CD8-positive, alpha-beta memory T cell (primary cell): Measurements from ENCODE around the gene MOAP1. TPM values are rescaled to one million over a fixed set of nuclear protein-coding genes. Genes with fewer than 3 reads are reported as not detected.
A peak's percentile ranks its signal among the peaks of the same experiment; 100 is the strongest.

Experiments used
- CTCF ChIA-PET: fragments of 350-600 bp; sonication (Branson Sonifier 250); formaldehyde crosslinking; loops from one replicate; lab custom pipeline; 2021; ENCODE audit warnings: antibody characterized with exemption; lab: Charles Lee
- POLR2A ChIA-PET: fragments of 350-600 bp; sonication (Branson Sonifier 250); formaldehyde crosslinking; loops from one replicate; lab custom pipeline; 2021; ENCODE audit warnings: antibody characterized with exemption; lab: Charles Lee
- DNase-seq, 5 donors: peaks; one replicate each; pipeline versions ENCODE4 v3.0.0 to v3.0.0-alpha.2; 2020 to 2022; ENCODE audit warnings: mixed read lengths in 1 of 5
- H3K27ac ChIP-seq: one replicate; pipeline ENCODE4 v1.7.0; 2013; ENCODE audit warnings: low read depth, mild to moderate bottlenecking, low read length, moderate library complexity
- H3K27me3 ChIP-seq: 2 replicates; pipeline ENCODE4 v1.7.0; 2013; ENCODE audit warnings: low read length, mild to moderate bottlenecking; ENCODE audit not compliant: insufficient read depth, poor library complexity, severe bottlenecking
- H3K36me3 ChIP-seq: 2 replicates; pipeline ENCODE4 v1.7.0; 2013; ENCODE audit warnings: mild to moderate bottlenecking, low read length, moderate library complexity; ENCODE audit not compliant: insufficient read depth
- H3K4me1 ChIP-seq: 2 replicates; pipeline ENCODE4 v1.7.0; 2013; ENCODE audit warnings: mild to moderate bottlenecking, low read length, moderate library complexity; ENCODE audit not compliant: insufficient read depth
- H3K4me3 ChIP-seq: 2 replicates; pipeline ENCODE4 v1.7.0; 2013; ENCODE audit warnings: mild to moderate bottlenecking, low read length
- H3K9me3 ChIP-seq: 2 replicates; pipeline ENCODE4 v1.7.0; 2013; ENCODE audit warnings: mild to moderate bottlenecking, low read length
- H3K27ac Mint-ChIP-seq, 8 donors: one replicate each; pipeline ENCODE4 v1.8.0; 2020 to 2021; ENCODE audit warnings: mixed read lengths in 8 of 8, mild to moderate bottlenecking in 6 of 8, inconsistent platforms in 3 of 8, moderate library complexity in 3 of 8
- H3K27me3 Mint-ChIP-seq, 2 donors: one replicate each; pipeline ENCODE4 v1.8.0; 2020 to 2021; ENCODE audit warnings: mixed read lengths in 2 of 2, mild to moderate bottlenecking in 1 of 2, moderate library complexity in 1 of 2
- H3K36me3 Mint-ChIP-seq, 3 donors: one replicate each; pipeline ENCODE4 v1.8.0; 2020 to 2021; ENCODE audit warnings: mixed read lengths in 3 of 3, inconsistent platforms in 1 of 3, mild to moderate bottlenecking in 1 of 3
- H3K4me1 Mint-ChIP-seq, 3 donors: one replicate each; pipeline ENCODE4 v1.8.0; 2020 to 2021; ENCODE audit warnings: mixed read lengths in 3 of 3, inconsistent platforms in 1 of 3, mild to moderate bottlenecking in 1 of 3
- H3K4me3 Mint-ChIP-seq, 7 donors: one replicate each; pipeline ENCODE4 v1.8.0; 2020 to 2021; ENCODE audit warnings: mixed read lengths in 7 of 7, mild to moderate bottlenecking in 6 of 7, moderate library complexity in 4 of 7, inconsistent platforms in 2 of 7
- H3K9me3 Mint-ChIP-seq, 5 donors: one replicate each; pipeline ENCODE4 v1.8.0; 2020 to 2022; ENCODE audit warnings: mixed read lengths in 5 of 5, mild to moderate bottlenecking in 3 of 5, moderate library complexity in 2 of 5, inconsistent platforms in 1 of 5
- polyA plus RNA-seq: library from polyadenylated mRNA; unstranded; fragments of 300-500 nt; fragmentation: Illumina TruSeq; gene quantifications from one replicate; pipeline ENCODE4 v1.2.3, GENCODE V29; 2021
- total RNA-seq, 2 experiments: library from RNA; stranded (reverse); gene quantifications; one replicate each; pipeline ENCODE4 v1.2.3, GENCODE V29; 2021

Gene MOAP1
- total and polyA plus RNA-seq, 3 experiments from 2014 or later, result 16.7 to 67.4 (median 17.4) TPM

DNA sequence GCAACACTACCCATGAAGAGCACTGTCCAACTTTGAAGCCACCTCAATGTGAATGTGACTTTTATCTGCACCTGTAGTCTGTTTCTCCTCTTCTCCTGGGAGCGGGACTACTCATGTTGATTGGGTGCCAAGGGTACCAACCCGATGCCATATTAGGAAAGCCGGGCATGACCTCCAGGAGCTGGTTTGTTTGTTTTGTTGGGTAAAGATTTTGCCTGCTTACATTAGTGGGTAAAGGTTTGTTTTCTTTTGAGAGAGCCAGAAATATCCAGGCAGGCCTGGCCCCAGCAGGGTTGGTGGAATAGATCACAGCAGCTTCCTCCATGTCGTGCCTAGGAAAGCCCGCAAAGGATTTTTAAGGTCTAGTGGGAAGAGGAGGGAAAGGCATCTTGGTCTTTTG, 49.3 kb downstream of the MOAP1 start:
- Histone ChIP-seq H3K36me3 (no peaks in the 10 kb centered on the region), H3K4me3 (no peak overlapping the region), H3K27me3 (no peaks in the 10 kb centered on the region), H3K9me3 (no peaks in the 10 kb centered on the region), H3K27ac (no peak overlapping the region), H3K4me1 (no peaks in the 10 kb centered on the region)
- Mint-ChIP-seq H3K27me3 (no peaks in the 10 kb centered on the region), H3K36me3 (no peaks in the 10 kb centered on the region), H3K4me1 (peaks cover 2 to 5% (median 5%) of the 10 kb centered on the region in 3 donors), H3K4me3 (no peak overlapping the region), H3K27ac (no peak overlapping the region), H3K9me3 (no peaks in the 10 kb centered on the region)
- POLR2A ChIA-PET, result no interaction called here
- CTCF ChIA-PET, result interaction anchor here (8.8 kb wide), 1 partner anchor 22 kb away, joined by 81 read pairs; the partner anchor contains the start of gene ITPK1
- no peak for DNase-seq

DNA sequence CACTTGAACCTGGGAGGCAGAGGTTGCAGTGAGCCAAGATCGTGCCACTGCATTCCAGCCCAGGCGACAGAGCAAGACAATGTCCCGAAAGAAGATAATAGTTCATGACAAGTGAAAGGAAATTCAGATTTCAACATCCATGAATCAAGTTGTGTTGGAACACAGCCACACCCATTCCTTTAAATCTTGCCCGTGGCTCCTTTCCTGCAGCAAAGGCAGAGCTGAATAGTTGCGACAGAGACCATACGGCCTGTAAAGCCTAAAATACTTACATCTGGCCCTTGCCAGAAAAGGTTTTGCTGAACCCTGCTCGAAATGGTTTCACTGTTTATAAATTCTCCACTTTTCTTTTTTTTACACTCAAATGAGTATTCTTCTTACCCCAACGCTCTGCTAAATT, 51.2 kb downstream of the MOAP1 start:
- H3K4me1 ChIP-seq, result no peaks in the 10 kb centered on the region
- H3K4me1 Mint-ChIP-seq, result no peaks in the 10 kb centered on the region
- H3K27ac Mint-ChIP-seq, result no peak overlapping the region
- H3K36me3 Mint-ChIP-seq, result no peaks in the 10 kb centered on the region
- H3K4me3 ChIP-seq, result no peak overlapping the region
- CTCF ChIA-PET, result interaction anchor here (1.2 to 4.8 kb wide), 6 partner anchors 17 to 182 kb away, joined by 3 to 71 read pairs (median 14); partner anchors contain the start of gene ITPK1
- no peaks in the 10 kb centered on the region for H3K36me3 ChIP-seq
- POLR2A ChIA-PET, result interaction anchor here (1.3 kb wide), 1 partner anchor 20 kb away, joined by 6 read pairs; no protein-coding TSS in a partner anchor
- peaks cover 0 to 2% of the 10 kb centered on the region in 2 donors for H3K27me3 Mint-ChIP-seq
- H3K9me3 ChIP-seq, result no peaks in the 10 kb centered on the region
- no peaks in the 10 kb centered on the region for H3K9me3 Mint-ChIP-seq
- H3K27ac ChIP-seq, result no peak overlapping the region
- H3K4me3 Mint-ChIP-seq, result no peak overlapping the region
- no peak for DNase-seq
- H3K27me3 ChIP-seq, result no peaks in the 10 kb centered on the region

DNA sequence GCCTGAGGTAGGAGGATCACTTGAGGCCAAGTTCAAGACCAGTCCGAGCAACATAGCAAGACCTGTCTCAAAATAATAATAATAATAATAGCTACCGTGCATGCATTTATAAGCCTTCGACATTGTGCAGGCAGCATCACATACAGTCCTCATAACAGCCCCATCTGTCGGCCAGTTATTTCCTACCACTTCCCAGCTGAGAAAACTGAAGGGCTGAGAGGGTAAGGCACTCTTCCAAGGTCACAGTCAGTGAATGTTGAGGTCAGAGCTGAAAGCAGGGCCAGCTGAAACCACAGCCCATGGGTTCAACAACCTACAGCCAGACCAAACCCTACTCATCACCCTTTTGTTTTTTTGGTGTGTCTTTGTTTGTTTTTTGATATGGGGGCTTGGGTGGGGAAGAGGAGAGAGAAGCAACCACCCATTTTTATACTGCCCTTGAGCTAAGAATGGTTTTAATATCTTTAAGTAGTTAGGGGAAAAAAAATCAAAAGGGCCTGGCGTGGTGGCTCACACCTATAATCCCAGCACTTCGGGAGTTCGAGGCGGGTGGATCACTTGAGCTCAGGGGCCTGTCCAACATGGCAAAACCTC, 52.1 kb downstream of the MOAP1 start:
- Mint-ChIP-seq H3K27me3 (peaks cover 2 to 3% of the 10 kb centered on the region in 2 donors), H3K9me3 (no peaks in the 10 kb centered on the region), H3K4me3 (no peak overlapping the region), H3K4me1 (no peaks in the 10 kb centered on the region), H3K27ac (peak overlapping the region in 1 of 8 donors; percentile 22), H3K36me3 (peaks cover 0 to 1% (median 0%) of the 10 kb centered on the region in 3 donors)
- CTCF ChIA-PET, result interaction anchor here (0.7 to 4.8 kb wide), 18 partner anchors 12 to 181 kb away, joined by 3 to 71 read pairs (median 5); partner anchors contain the start of gene ITPK1
- Histone ChIP-seq H3K27me3 (no peaks in the 10 kb centered on the region), H3K9me3 (no peaks in the 10 kb centered on the region), H3K4me1 (no peaks in the 10 kb centered on the region), H3K4me3 (no peak overlapping the region), H3K27ac (no peak overlapping the region), H3K36me3 (no peaks in the 10 kb centered on the region)
- peak in 4 of 5 donors; percentile 3 to 53 (median 22) for DNase-seq
- POLR2A ChIA-PET, result interaction anchor here (0.7 to 1.3 kb wide), 2 partner anchors 19 to 21 kb away, joined by 3 to 6 read pairs; no protein-coding TSS in a partner anchor

Other genes starting within 250 kb of the MOAP1 start
- 10 to 100 TPM; 66.1 to 75.1 TPM for gene ITPK1, start 69.0 kb downstream of the MOAP1 start, total RNA-seq
- 40.4 TPM for gene ITPK1, start 69.0 kb downstream of the MOAP1 start, polyA plus RNA-seq
- 10 to 100 TPM; 19.3 to 20.5 TPM for gene LYSET, start 420 bp upstream of the MOAP1 start, total RNA-seq
- 37.9 TPM for gene LYSET, start 420 bp upstream of the MOAP1 start, polyA plus RNA-seq
- 10 to 100 TPM; 19.7 to 19.8 TPM for gene GON7, start 22.2 kb upstream of the MOAP1 start, total RNA-seq
- 24.2 TPM for gene GON7, start 22.2 kb upstream of the MOAP1 start, polyA plus RNA-seq
- gene UBR7, start 22.4 kb upstream of the MOAP1 start, total RNA-seq, result 10 to 100 TPM; 39.4 to 42.3 TPM
- 31.7 TPM for gene UBR7, start 22.4 kb upstream of the MOAP1 start, polyA plus RNA-seq
- gene BTBD7, start 148.1 kb upstream of the MOAP1 start, total RNA-seq, result 10 to 100 TPM; 25.2 to 25.7 TPM
- 9.6 TPM for gene BTBD7, start 148.1 kb upstream of the MOAP1 start, polyA plus RNA-seq
- gene COX8C, start 162.3 kb upstream of the MOAP1 start, total RNA-seq, result not detected
- not detected for gene COX8C, start 162.3 kb upstream of the MOAP1 start, polyA plus RNA-seq
- under 1 TPM in 1 of 2 experiments, not detected in 1; 0.07 TPM for gene UNC79, start 246.0 kb upstream of the MOAP1 start, total RNA-seq
- gene UNC79, start 246.0 kb upstream of the MOAP1 start, polyA plus RNA-seq, result not detected